Adrenal gland (tissue), 12 donors: Measurements from ENCODE around the gene SH3RF2. TPM values are rescaled to one million over a fixed set of nuclear protein-coding genes. Genes with fewer than 3 reads are reported as not detected.

Experiments used
- DNase-seq, 7 donors: peaks; one replicate each; pipeline ENCODE4 v3.0.0-alpha.2; 2019 to 2020
- H3K27ac ChIP-seq, 5 donors: fragments of 200-600 bp; sonication (generic) in 4 of 5; 1 replicate in 3 of 5; 2 replicates in 2 of 5; pipeline versions ENCODE4 v1.5.1 to v1.8.0; 2016 to 2020; ENCODE audit warnings: mild to moderate bottlenecking in 1 of 5
- H3K27me3 ChIP-seq: fragments of 200-600 bp; 2 replicates; pipeline ENCODE4 v1.8.0; 2021
- H3K36me3 ChIP-seq, 2 donors: fragments of 200-600 bp; replicated peaks in 1 of 2; 1 replicate in 1 of 2; 2 replicates in 1 of 2; pipeline versions ENCODE4 v1.5.1 to v1.8.0; 2018 to 2022
- H3K4me1 ChIP-seq, 2 donors: fragments of 200-600 bp; replicated peaks in 1 of 2; 1 replicate in 1 of 2; 2 replicates in 1 of 2; pipeline versions ENCODE4 v1.5.1 to v1.8.0; 2018 to 2021
- H3K4me3 ChIP-seq, 4 donors: fragments of 200-600 bp; sonication (generic) in 3 of 4; one replicate each; pipeline ENCODE4 v1.5.1; 2016 to 2018
- H3K9me3 ChIP-seq, 3 donors: fragments of 200-600 bp; sonication (generic) in 1 of 3; replicated peaks in 1 of 3; 1 replicate in 2 of 3; 2 replicates in 1 of 3; pipeline versions ENCODE4 v1.5.1 to v1.8.0; 2016 to 2021
- POLR2A ChIP-seq, 2 donors: fragments of 450-650 bp; IDR thresholded peaks; one replicate each; pipeline ENCODE4 v1.6.1; 2017; ENCODE audit warnings: antibody characterized with exemption in 2 of 2, mild to moderate bottlenecking in 2 of 2, moderate library complexity in 1 of 2
- WGBS, 4 donors: extraction: QIAGEN DNeasy Blood & Tissue Kit in 2 of 4; methylation state at CpG; one replicate each; pipeline versions ENCODE4 v1.1.5 to v1.1.7; 2013 to 2017; 5-methylcytosine and 5-hydroxymethylcytosine counted together
- intact Hi-C, 2 donors: fragments of 100-400 bp; cut with DNase I; formaldehyde crosslinking; loops; one replicate each; pipeline versions ENCODE4 v1.14.1 to v1.15.0; 2022 to 2023
- polyA plus RNA-seq, 3 donors: library from polyadenylated mRNA; stranded (reverse); fragments of 200-250 nt in 2 of 3; fragments of 350-450 nt in 1 of 3; fragmentation: Illumina TruSeq in 1 of 3; extraction: RNeasy Lipid Tissue Mini Kit (QIAGEN cat#74804) in 1 of 3; gene quantifications; one replicate each; pipeline ENCODE4 v1.2.3, GENCODE V29; 2013 to 2014
- total RNA-seq, 9 donors: library from RNA; depleted of rRNA in 4 of 9; stranded (reverse); fragments of >200 nt in 4 of 9; fragments of 120-200 nt in 1 of 9; fragmentation: NEBNext Ultra II Directional in 1 of 9; extraction: Animal tissue kit (Norgen Biotek cat#: 25700) in 1 of 9; gene quantifications; one replicate each; pipeline versions ENCODE4 v1.1.0 to v1.2.4, GENCODE V29; 2013 to 2023
- TF ChIP-seq, protein P1 (sequence below), 6 experiments: fragments of 450-650 bp in 4 of 6; fragments of 200-600 bp in 2 of 6; sonication (generic) in 1 of 6; IDR thresholded peaks; 1 replicate in 5 of 6; 2 replicates in 1 of 6; pipeline versions ENCODE4 v1.5.1 to v1.8.0; 2016 to 2021; ENCODE audit warnings: antibody characterized with exemption in 6 of 6, mild to moderate bottlenecking in 2 of 6, moderate library complexity in 1 of 6
- donor health status: healthy with polysubstance abuse.
- donor health status: Bipolar disorder and iron deficiency.
- donor health status: DM: yes; HTN: yes; CAD: no.
- donor health status: DM: no; HTN: no; CAD: no.
- donor health status: DM: no; HTN: no; CAD: no.
- donor health status: DM: yes; HTN: yes; CAD: no.

The SH3RF2 gene
- total and polyA plus RNA-seq, 12 donors = 0.60 to 3.8 (median 1.2) TPM

DNA sequence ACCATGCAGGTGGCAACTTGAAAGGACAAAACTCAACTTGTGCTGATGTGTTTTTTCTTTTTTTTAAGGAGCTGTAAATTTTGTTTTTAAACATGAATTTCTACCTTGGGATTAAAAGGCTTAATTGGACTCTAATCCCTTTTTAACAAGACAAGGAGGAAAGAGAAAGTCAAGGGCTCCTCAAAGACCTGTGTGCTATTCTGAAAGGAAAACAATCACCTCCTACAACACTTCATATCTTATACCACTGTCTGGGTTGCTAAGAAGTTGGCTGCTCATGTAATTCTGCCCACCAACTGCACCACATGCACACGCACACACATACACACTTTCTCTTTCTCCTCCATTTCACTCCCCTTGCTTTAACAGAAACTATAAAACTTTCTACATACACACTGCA lies 78.6 kb downstream of the SH3RF2 start:
- 80 to 100% (median 95%) methylated on average over 1 of the region's 1 CpG for WGBS, 4 donors

DNA sequence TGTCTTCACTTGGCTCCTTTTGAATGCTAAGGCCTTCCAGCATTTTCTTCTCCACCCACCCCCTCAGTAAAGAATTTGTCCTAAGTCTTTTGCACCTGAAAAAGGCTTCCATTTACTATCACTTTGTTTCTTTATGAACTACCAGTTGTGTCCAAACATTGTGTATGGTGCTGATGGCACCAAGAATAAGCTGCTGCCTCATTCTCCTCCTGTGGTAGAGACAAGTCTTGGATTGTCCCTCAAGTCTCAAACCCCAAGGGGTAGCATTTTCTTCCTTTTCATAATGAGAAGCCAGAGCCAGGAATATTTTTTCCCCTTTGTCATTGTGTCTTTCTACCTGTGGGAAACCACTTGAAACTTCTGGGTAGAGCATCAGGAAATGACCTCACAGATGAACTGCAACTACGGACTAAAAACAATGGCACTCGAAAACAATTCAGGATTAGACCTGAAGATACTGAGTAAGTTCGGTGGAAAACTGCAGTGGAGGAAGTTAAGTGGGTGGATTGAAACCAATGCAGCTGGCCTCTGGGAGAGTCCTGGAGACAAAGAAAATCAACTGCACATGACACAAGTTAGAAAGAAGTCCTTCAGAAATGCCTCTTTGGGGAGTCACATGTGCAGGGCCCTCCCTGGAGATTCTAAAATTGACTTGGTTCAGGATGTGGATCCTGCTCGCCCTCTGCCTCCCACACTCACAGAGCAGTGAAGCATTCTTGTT lies 80.5 kb downstream of the SH3RF2 start:
- WGBS, 4 donors = 68 to 85% (median 72%) methylated on average over 4 of the region's 4 CpGs
- H3K36me3 ChIP-seq = no peaks in the 10 kb centered on the region
- intact Hi-C loops = no loop called here
- no peak overlapping the region for H3K27ac ChIP-seq
- no peaks in the 10 kb centered on the region for H3K9me3 ChIP-seq
- no peak for DNase-seq
- no peak overlapping the region for H3K4me3 ChIP-seq
- TF ChIP-seq, protein P1, sequence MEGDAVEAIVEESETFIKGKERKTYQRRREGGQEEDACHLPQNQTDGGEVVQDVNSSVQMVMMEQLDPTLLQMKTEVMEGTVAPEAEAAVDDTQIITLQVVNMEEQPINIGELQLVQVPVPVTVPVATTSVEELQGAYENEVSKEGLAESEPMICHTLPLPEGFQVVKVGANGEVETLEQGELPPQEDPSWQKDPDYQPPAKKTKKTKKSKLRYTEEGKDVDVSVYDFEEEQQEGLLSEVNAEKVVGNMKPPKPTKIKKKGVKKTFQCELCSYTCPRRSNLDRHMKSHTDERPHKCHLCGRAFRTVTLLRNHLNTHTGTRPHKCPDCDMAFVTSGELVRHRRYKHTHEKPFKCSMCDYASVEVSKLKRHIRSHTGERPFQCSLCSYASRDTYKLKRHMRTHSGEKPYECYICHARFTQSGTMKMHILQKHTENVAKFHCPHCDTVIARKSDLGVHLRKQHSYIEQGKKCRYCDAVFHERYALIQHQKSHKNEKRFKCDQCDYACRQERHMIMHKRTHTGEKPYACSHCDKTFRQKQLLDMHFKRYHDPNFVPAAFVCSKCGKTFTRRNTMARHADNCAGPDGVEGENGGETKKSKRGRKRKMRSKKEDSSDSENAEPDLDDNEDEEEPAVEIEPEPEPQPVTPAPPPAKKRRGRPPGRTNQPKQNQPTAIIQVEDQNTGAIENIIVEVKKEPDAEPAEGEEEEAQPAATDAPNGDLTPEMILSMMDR (IDR thresholded peaks at IDR 0.05) = no peak
- no peak for TF ChIP-seq POLR2A (IDR thresholded peaks at IDR 0.05)
- H3K4me1 ChIP-seq = no peaks in the 10 kb centered on the region
- H3K27me3 ChIP-seq = no peaks in the 10 kb centered on the region

More for the DNA sequence above, 78.6 kb downstream of the SH3RF2 start:
- Histone ChIP-seq H3K9me3 (no peaks in the 10 kb centered on the region), H3K4me1 (no peaks in the 10 kb centered on the region), H3K27ac (no peak overlapping the region), H3K4me3 (no peak overlapping the region), H3K36me3 (no peaks in the 10 kb centered on the region), H3K27me3 (no peaks in the 10 kb centered on the region)
- no peak for TF ChIP-seq POLR2A (IDR thresholded peaks at IDR 0.05)
- TF ChIP-seq, protein P1 (IDR thresholded peaks at IDR 0.05) = no peak
- intact Hi-C loops = no loop called here
- no peak for DNase-seq

DNA sequence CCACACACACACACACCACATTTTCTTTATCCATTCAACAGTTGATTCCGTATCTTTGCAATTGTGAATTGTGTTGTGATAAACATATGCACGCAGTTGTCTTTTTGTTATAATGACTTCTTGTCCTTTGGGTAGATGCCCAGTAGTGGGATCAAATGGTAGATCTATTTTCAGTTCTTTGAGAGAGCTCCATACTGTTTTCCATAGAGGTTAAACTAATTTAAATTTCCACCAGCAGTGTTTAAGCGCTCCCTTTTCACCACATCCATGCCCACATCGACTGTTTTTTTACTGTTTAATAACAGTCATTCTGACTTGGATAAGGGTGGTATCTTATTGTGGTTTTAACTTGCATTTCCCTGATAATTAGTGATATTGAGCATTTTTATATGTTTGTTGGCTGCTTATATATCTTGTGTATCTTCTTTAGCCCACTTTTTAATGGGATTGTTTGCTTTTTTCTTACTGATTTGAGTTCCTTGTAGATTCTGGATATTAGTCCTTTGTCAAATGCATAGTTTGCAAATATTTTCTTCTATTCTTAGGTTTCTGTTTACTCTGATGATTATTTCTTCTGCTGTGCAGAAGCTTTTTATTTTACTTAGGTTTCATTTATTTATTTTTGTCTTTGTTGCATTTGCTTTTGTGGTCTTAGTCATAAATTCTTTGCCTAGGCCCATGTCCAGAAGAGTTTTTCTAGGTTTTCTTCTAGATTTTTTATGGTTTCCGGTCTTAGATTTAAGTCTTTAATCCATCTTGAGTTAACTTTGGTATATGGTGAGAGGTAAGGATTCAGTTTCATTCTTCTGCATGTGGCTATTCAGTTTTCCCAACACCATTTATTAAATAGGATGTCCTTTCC lies 82.4 kb downstream of the SH3RF2 start:
- Histone ChIP-seq H3K4me1 (no peaks in the 10 kb centered on the region), H3K4me3 (no peak overlapping the region), H3K36me3 (no peaks in the 10 kb centered on the region), H3K27ac (no peak overlapping the region), H3K27me3 (no peaks in the 10 kb centered on the region), H3K9me3 (no peaks in the 10 kb centered on the region)
- intact Hi-C loops = no loop called here
- no peak for DNase-seq
- 73 to 92% (median 85%) methylated on average over 5 of the region's 5 CpGs for WGBS, 4 donors
- TF ChIP-seq POLR2A (IDR thresholded peaks at IDR 0.05) = no peak
- TF ChIP-seq, protein P1 (IDR thresholded peaks at IDR 0.05) = no peak

DNA sequence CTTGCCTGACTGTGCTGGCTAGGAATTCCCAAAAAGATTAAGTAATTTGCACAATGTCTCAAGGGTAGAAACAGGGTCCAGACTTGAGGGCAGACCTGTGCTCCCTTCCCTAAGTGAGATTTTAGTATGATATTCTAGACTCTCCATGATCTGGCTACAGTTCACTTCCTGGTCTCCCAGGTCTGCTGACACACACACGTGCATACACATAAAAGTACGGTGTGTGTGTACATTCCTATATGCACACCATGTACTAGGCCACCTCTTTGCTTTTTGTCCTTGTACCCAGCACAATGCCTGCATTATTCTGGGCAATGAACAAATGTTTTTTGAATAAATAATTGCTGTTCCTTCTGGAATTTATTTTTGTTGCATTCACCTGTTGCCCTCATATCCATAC lies 83.7 kb downstream of the SH3RF2 start:
- 34 to 95% (median 79%) methylated on average over 2 of the region's 2 CpGs for WGBS, 4 donors
- Histone ChIP-seq H3K4me1 (no peaks in the 10 kb centered on the region), H3K36me3 (no peaks in the 10 kb centered on the region), H3K9me3 (no peaks in the 10 kb centered on the region), H3K27ac (no peak overlapping the region), H3K27me3 (no peaks in the 10 kb centered on the region), H3K4me3 (no peak overlapping the region)
- intact Hi-C loops = no loop called here
- TF ChIP-seq, protein P1 (IDR thresholded peaks at IDR 0.05) = no peak
- no peak for TF ChIP-seq POLR2A (IDR thresholded peaks at IDR 0.05)
- no peak for DNase-seq
